GM19025 (cell line): ENCODE data around the gene DNAJB5.

ENCODE experiments used
- ATAC-seq: cut with Tn5 transposase; IDR thresholded peaks from one replicate; pipeline ENCODE4 v1.9.1; 2021; ENCODE audit warnings: mild to moderate bottlenecking, low read depth, moderate library complexity; ENCODE audit not compliant: unreplicated experiment

The DNAJB5 gene

DNA sequence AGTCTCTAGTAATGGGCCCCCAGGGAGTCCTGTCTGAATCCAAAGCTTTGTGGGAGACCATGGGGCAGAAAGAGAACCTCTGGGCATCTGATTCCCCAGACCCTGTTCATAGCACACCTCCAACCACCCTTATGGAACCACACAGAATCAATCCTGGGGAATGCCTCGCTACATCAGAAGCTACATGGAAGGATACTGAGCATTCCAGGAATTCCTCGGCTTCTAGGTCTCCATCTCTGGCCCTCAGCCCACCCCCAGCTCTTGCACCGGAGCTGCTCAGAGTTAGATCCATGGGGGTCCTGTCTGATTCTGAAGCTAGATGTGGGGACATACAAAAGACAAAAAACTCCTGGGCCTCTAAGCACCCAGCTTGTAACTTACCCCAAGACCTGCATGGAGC, 54.5 kb downstream of the DNAJB5 start:
- no peak for ATAC-seq
